HG02759 (cell line): ENCODE data around the gene XG.
"Not testable (repeated sequence)": the region's sequence is repeated elsewhere in the genome, so short reads cannot be mapped to it uniquely, and the experiment has no call there.

Experiments
- ATAC-seq: cut with Tn5 transposase; IDR thresholded peaks from one replicate; pipeline ENCODE4 v1.9.1; 2021; ENCODE audit warnings: mild to moderate bottlenecking, moderate library complexity; ENCODE audit not compliant: unreplicated experiment

The XG gene

DNA sequence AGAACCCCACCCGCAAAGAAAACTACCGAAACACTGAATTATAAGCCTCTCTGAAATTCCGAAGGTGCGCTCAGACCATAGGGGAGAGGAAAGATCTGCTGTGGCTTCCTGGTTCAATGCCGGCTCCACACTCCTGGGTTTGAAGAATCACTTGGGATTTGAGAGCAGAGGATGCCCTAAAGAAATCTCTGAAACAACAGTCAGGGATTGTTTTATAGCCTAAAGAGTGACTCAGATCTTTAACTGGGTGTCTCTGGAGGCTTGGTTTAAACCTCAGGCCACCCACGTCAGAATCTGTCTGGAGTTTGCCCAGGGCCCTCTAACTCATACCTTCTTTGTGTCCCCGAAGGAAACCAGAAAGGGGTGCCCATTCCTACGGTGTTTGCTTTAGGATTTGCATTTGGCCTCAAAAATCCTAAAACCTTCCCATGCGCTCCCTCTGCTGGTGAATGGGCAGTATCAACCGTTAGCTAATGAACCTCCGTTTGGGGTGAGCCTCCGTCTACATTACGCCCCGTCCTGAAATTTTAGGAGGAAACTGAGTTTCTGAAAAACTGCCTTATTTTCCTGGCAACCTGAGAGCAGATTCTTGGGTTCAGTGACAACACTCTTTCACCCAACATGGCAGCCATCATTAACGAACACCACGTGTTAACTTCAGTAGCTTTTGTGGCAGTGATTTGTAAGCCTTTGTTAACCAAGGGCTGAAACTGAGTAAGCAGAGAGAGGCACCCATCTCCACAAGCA lies 60.5 kb downstream of the XG start:
- ATAC-seq: not testable (repeated sequence)

DNA sequence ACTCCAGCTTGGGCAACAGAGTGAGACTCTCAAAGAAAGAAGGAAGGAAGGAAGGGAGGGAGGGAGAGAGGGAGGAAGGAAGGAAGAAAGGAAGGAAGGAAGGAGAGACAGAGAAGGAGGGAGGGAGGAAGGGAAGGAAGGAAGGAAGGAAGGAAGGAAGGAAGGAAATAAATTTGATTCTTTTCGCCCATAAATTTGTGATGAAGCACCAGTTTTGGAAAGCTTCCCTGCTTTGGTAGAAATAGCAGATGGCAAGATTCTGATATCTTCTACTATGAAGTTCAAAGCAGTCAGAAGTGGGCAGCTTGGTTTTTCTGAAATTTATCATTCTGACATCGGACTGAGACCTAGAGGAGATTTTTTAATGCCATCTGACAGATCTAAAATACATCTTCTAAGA lies 65.2 kb downstream of the XG start:
- no peak for ATAC-seq

DNA sequence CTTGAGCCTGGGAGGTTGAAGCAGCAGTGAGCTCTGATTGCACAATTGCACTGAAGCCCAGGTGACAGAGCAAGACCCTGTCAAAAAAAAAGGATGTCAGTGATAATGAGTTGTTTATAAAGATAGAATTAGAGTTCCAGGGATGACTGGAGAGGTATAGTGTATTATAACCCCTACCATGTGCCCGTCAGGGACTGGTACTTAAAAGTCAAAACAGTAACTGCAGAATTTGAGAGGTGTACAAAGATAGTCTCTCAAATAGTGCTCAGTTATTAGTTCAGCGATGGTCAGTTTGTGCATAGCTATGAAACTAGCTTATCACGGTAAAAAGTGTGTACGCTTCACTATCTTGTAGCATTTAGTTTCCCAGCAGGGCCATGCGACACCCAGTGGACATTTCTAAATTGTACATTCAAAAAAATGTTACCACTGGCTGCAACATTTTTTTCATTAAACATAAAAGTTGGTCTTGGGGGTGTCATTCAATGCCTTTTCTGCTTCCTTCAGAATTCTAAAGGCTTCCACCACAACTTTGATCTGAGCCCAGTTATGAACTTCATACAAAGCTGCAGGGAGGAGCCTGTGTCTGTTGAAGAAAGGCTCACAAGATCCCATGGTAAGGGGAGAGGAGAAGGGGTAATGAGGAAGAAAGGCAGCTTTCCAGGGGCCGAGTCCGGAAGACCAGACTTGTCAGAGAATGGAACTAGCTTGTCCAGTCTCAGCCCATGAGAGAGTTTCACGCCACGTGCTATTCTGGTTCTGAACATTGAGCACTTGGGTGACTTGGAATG lies 67.7 kb downstream of the XG start:
- ATAC-seq: no peak

DNA sequence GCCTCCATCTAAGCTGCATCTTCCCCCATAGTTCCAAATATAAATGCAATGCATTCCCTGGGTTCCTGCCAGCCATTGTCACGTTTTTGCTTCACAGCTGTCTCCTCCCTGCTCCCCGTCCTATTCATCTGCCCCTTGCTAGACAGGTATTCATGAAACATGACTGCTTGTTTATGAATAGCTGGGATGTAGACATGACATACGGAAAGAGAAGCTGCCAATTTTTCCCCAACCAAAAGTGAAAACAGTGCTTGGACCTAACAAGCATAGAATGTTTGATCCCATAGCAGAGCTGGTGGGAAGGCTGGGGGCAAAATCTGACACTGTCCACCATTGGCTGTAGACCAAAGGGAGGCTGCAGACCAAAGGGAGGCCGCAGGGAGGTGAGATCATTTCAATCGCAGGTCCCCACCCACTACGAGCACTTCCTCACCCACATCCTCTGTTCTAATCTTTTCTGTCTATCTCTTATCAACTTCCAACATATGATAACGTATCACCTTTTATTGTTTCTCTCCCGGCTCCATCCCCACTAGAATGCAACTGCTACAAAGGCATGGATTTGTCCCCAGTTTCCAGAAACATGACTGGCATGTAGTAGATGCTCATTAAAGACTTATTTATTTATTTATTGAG lies 68.4 kb downstream of the XG start:
- no peak for ATAC-seq

DNA sequence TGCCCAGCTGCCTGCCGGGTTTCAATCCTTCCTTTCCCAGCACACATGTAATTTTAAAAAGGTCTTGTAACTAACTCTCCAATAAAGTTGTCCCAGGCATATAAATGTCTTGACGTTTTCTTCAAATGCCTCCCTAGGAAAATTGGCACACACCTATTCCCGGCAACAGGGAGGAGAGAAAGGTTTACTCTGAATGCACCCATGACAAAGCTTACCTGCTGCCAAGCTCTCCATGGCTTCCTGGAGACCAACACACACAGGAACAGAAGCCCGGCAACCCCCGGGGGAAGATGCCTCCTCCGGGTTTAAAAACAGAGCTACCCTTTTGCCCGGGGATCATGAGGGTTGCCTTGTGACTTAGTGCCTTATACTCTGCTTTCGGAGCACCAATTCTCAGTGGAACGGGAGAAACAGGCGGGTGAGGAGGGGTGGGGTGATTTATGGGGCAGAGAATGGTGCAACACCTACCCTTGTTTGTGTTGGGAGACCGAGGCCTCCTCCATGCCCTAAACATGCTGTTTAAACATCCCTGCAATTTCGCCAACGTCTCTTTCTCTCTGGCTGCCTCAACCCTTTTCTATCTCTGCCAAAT lies 72.1 kb downstream of the XG start:
- ATAC-seq: no peak

DNA sequence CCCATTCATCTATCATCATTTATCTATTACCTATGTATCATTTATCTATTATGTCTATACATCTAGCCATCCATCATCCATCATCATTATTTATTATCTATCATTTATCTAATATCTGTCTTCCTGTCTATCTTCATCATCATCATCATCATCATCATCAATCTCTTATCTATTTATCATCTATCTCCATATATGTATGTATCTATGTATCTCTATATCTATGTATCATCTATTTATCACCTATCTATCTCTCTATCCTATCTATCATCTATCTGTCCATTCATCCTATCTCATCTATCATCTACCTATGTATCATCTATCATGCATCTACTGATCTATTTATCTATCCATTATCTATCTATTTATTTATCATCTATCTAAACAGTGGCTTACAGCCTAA lies 73.0 kb downstream of the XG start:
- ATAC-seq: no peak

DNA sequence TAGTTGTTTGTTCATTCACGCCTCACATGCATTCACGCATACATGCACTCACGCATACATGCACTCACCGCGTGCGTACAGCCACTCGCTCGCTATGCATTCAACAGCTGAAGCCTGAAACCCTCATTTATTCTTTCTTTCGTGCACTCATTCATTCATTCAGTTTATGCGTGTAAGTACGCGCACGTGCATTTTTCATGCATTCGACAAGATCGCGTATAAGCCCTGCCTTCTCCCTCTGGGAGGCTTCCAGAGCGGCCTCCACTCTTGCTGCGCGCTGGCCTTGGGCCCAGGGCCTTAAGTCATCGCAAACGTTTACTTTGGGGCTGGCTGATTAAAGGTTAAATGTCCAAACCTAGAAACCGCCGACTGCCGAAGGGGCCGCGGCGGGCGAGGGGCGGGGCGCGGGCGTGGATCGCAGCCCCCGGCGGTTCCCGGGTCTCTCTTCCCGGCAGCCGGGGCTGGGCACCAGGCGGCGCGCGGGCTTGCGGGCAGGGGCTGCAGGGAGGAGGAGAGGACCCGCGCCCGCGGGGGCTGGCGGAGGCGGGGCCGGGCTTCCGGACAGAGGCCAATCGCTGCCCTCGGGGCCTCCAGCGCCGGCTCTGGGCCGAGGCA lies 76.6 kb downstream of the XG start, which contains the start of gene GYG2:
GYG2 (plus strand) TSS at position 587 of the 615 bp plus-strand sequence. CDS start 1,259 bp downstream, outside the sequence.
- ATAC-seq: no peak

DNA sequence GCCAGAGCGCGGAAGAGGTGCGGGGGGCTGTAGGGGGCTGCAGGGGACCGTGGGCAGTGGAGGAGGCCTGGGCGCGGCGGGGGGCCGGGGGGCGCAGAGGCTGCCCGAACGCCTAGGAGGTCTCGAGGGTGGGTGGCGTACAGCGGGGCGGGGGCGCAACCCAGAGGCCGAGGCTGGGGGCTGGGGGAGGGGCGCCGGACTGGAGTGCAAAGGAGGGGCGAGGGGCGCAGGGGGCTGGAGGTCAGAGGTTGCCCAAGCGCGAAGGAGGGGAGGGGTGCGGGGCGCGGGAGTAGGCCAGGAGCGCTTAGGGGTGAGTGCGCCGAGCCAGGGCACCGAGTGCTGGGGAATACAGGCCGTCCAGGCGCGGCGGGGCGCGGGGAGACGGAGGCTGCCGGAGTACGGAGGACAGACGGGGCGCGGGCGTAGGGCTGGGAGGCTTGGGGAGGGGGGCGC lies 77.1 kb downstream of the XG start:
- ATAC-seq: no peak

DNA sequence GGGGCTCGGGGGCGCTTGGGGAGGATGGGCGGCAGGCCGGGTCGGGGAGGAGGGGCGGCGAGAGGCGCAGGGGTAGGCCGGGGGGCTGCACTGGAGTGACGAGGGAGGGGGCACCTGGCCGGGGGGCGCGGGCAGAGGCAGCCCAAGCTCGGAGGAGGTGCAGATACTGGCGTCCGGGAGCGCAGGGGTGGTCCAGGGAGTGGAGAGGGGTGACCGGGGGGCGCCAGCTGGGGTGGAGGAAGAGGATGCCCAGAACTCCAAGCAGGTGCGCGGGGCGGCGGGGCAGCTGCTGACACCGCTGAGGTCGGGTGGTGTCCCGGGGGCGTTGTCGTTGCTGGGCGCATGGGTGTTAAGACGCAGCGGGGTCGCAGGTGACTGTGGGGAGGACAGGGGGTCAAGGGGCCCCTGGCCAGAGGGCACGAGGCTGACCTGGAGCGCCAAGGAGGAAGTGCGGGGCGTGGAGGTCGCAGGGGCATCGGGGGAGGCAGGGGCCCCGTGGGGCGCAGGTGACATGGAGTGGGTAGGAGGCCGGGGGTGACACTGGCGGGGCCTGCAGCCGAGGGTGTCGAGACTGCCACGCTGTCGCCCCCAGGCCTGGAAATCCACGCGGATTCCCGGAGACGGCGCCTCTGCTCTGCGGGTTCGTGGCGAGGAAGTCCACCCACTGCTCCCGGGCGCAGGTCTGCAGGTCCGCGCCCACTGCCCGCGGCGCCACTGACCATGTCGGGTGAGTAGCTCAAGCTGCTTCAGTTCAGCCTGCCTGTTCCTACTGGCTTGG lies 77.8 kb downstream of the XG start:
- ATAC-seq: no peak

DNA sequence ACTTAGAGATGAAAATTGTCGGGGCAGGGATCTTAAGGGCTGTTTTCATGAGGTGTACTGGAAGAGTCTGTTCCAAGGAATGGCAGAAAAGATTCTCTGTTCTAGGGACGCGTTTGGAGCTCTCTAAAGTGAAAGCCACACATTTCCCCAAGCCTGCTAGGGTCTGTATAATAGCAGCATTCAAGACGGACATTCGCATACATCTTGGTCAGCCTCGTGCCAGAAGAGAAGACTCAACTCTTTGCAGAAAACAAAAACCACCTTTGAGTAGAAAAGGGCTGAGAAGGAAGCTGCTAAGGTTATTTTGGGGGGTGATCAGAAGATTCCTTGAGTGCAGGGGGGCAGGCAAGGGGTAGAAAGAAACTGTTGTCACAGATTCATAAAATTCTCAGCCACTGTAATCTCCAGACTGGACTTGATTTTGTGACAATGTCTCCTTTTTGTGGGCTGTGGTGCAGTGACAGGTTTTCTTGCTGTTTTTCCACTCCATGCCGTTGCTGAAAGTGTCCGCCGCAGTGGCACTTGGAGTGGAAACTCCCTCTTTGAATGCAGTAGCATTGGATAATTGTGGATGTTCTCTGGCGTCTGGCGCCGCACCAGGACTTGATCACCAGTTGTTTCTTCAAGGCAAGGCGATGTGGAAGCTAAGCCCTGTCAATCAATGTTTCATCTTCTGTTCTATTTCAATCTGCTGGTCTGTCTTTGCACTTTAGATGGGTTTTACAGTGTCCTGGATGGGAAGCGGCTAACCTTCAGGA lies 79.8 kb downstream of the XG start:
- no peak for ATAC-seq

DNA sequence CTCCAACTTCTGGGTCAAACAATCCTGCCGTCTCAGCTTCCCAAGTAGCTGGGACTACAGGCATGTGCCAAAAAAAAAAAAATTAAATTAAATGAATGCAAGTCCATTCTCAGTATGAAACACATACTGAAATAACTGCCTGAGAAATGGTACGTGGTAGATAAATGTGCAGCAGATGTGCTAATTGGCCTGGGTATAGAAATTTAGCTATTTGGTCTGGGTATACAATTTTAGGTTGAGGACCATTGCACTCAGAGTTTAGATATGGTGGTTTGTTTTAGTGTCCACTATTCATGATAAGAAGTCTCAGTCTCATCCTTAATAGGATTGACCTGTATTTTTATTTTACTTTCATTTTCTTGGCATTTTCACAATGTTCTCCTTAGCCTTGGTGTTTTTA lies 86.1 kb downstream of the XG start:
- ATAC-seq: no peak

DNA sequence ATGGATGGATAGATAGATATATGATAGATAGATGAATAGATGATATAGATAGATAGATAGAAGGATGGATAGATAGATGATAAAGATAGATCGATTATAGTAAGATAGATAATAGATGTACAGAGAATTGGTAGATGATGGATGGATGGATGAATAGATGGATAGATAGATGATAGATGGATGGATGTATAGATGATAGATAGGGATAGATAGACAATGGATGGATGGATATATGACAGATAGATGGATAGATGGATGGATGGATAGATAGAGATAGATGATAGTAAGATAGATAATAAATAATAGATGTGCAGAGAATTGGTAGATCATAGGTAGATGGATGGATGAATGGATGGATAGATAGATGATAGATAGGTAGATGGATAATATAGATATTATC lies 89.1 kb downstream of the XG start:
- ATAC-seq: no peak

DNA sequence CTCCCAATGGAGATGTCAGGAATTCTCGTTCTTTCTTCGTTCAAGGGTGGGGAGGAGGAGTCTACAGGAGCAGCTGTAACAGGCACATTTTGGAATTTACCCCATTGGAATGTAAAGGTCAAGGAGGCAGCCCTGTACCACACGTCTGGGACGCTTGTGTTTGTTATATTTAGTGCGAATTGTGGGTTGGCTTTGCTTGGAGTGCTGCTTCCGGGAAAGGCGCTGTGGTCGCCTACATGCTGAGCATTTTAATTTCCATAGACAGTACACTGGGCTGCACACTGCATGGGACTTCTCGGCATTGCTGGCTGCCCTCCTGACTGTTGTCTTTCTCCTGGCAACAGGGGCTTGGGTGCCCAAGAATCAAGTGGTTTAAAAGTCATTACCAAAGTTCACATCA lies 89.7 kb downstream of the XG start:
- ATAC-seq: no peak

DNA sequence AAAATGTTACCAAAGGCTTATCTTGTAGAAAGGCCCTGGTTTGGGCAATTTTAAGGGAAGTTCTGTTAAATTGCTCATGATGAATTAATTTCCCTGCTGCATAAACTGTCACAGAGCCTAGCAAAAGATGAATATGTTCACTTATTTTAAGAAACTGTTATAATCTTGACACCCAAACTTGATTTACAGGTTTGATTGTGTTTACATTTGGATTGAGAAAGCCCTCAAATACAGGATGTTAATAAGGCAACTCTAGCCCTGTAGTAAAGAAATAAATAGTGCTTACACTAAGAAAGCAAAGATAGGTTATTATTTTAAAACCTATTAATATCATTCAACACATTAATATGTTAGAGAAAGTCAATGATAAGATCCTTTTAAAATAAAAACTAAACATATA lies 95.2 kb downstream of the XG start:
- ATAC-seq: no peak

DNA sequence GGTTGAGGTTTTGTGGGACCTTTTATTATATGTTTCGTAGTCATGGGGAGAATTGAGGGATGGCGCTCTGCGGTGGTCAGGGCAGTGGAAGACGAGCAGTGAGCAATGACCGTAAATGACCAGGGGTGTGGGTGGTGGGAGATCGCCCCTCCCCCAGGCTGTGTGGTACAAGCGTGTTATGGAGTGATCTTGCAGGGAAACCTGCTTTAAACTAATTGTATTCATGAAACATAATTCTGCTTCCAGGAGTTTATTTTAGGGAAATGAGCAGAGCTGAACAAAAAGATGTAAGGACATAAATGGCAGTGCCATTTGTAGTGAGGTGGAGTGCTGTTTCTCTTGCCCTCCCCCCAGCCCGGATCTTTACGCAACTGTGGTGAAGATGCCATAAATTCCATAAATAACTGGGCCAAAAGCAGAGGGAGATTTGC lies 97.0 kb downstream of the XG start:
- no peak for ATAC-seq

DNA sequence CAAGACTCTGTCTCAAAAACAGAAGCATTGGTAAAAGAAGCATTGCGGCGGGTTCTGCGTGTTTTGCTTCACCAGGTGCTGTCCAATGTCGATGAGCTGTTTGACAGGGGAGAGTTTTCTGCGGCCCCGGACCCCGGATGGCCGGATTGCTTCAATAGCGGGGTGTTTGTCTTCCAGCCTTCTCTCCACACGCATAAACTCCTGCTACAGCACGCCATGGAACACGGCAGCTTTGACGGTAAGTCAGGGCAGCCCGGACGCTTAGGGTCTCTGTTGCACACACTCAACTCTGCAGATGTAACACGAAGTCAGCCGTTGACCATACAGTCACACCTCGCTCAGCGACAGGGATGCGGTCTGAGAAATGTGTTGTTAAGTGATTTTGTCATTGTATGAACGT lies 103.1 kb downstream of the XG start:
- no peak for ATAC-seq

DNA sequence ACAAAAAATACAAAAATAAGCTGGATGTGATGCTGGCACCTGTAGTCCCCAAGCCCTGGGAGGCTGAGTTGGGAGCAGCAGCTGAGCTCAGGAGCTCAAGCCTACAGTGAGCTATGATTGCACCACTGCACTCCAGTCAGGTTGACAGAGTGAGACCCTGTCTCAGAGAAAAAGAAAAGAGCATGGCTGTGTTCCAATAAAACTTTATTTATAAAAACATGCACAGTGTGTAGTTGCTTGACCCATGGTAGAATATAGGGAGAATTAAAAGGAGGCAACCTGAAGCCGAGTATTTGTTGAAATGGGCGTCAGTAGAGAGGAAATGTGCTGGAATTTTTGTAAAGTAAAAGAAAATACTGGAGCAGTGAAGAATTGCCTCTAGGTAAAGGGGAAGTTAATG lies 103.9 kb downstream of the XG start:
- no peak for ATAC-seq

DNA sequence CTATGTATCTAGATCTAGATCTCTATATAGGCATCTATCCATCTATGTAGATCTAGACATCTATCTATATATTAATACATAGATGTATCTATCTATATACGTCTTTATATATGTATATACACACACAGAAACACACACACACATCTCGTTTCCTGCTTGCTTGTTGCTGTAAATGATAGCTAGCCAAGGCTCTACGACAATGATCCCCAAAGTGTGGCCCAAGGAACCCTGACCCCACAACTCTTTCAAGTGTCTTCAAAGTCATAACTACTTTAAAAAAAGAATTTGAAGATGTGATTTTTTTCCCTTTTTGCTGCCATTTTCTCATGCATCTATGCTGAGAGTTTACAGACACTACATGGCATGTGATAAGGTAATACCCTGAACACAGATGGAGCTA lies 105.7 kb downstream of the XG start:
- no peak for ATAC-seq

DNA sequence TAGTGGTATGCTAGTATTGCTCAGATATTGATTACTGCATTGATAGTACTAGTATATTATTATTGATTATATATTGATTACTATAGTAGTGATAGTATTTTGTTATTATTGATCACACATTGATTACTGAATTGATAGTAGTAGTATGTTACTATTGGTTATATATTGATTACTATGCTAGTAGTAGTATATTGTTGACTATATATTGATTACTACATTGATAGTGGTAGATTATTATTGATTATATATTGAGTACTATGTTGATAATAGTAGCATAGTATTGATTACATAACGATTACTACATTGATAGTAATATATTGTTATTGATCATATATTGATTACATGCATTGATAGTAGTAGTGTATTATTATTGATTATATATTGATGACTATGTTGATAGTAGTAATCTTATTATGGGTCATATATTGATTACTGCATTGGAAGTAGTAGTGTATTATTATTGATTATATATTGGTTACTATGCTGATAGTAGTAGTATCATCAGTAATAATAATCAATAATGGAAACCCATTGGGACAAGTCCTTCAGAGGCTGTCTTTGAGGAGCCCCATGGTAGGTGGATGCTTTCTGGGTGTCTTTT lies 107.5 kb downstream of the XG start:
- no peak for ATAC-seq
